Duodenal mucosa (tissue), 2 donors: ENCODE results near the gene CNN3.

ENCODE experiments used
- H3K27ac ChIP-seq: one replicate; pipeline ENCODE4 v1.7.0; 2013; ENCODE audit warnings: low read depth, low read length
- H3K27me3 ChIP-seq, 2 donors: one replicate each; pipeline ENCODE4 v1.7.0; 2013; ENCODE audit warnings: low read length in 2 of 2, control low read depth in 1 of 2; ENCODE audit not compliant: insufficient read depth in 2 of 2, control insufficient read depth in 1 of 2
- H3K36me3 ChIP-seq, 2 donors: one replicate each; pipeline ENCODE4 v1.7.0; 2013; ENCODE audit warnings: low read length in 2 of 2, control low read depth in 1 of 2; ENCODE audit not compliant: insufficient read depth in 2 of 2, control insufficient read depth in 1 of 2
- H3K4me1 ChIP-seq, 2 donors: one replicate each; pipeline ENCODE4 v1.7.0; 2013; ENCODE audit warnings: low read length in 2 of 2, control low read depth in 1 of 2; ENCODE audit not compliant: insufficient read depth in 2 of 2, control insufficient read depth in 1 of 2
- H3K4me3 ChIP-seq, 2 donors: one replicate each; pipeline ENCODE4 v1.7.0; 2013; ENCODE audit warnings: low read length in 2 of 2, low read depth in 1 of 2
- H3K9ac ChIP-seq, 2 donors: one replicate each; pipeline ENCODE4 v1.7.0; 2013; ENCODE audit warnings: low read length in 2 of 2, low read depth in 1 of 2
- H3K9me3 ChIP-seq, 2 donors: one replicate each; pipeline ENCODE4 v1.7.0; 2013; ENCODE audit warnings: low read length in 2 of 2, control low read depth in 1 of 2; ENCODE audit not compliant: control insufficient read depth in 1 of 2

Gene CNN3

GRCh38 chr1:94961988-94962387 lies 35.1 kb upstream of the CNN3 start:
- H3K9ac ChIP-seq: peak overlapping the region in 1 of 2 donors; percentile 81
- H3K36me3 ChIP-seq: no peaks in the 10 kb centered on the region
- peak overlapping the region in 1 of 2 donors; percentile 53 for H3K4me3 ChIP-seq
- H3K27ac ChIP-seq: peak overlapping the region; percentile 84
- H3K4me1 ChIP-seq: peaks cover 21 to 36% of the 10 kb centered on the region in 2 donors
- no peaks in the 10 kb centered on the region for H3K27me3 ChIP-seq
- no peaks in the 10 kb centered on the region for H3K9me3 ChIP-seq

GRCh38 chr1:94961582-94961981 lies 34.7 kb upstream of the CNN3 start:
- Histone ChIP-seq H3K9me3 (no peaks in the 10 kb centered on the region), H3K36me3 (no peaks in the 10 kb centered on the region), H3K4me1 (peaks cover 23 to 37% of the 10 kb centered on the region in 2 donors), H3K27me3 (no peaks in the 10 kb centered on the region), H3K27ac (peak overlapping the region; percentile 11), H3K9ac (no peak overlapping the region), H3K4me3 (no peak overlapping the region)

- Histone ChIP-seq H3K4me1 (peaks cover 45 to 58% of the 10 kb centered on the region in 2 donors), H3K4me3 (no peak overlapping the region), H3K36me3 (no peaks in the 10 kb centered on the region), H3K27ac (no peak overlapping the region), H3K27me3 (no peaks in the 10 kb centered on the region), H3K9ac (no peak overlapping the region), H3K9me3 (peaks cover 0 to under 1% of the 10 kb centered on the region in 2 donors)
Measured at GRCh38 chr1:94958081-94958480, 31.2 kb upstream of the CNN3 start.

- H3K36me3 ChIP-seq: no peaks in the 10 kb centered on the region
- H3K27me3 ChIP-seq: no peaks in the 10 kb centered on the region
- H3K4me3 ChIP-seq: no peak overlapping the region
- H3K9ac ChIP-seq: no peak overlapping the region
- peaks cover 41 to 45% of the 10 kb centered on the region in 2 donors for H3K4me1 ChIP-seq
- H3K27ac ChIP-seq: no peak overlapping the region
- peaks cover 0 to 3% of the 10 kb centered on the region in 2 donors for H3K9me3 ChIP-seq
Measured at GRCh38 chr1:94955767-94956632, 29.1 kb upstream of the CNN3 start.

- no peak overlapping the region for H3K4me3 ChIP-seq
- H3K27me3 ChIP-seq: no peaks in the 10 kb centered on the region
- H3K36me3 ChIP-seq: no peaks in the 10 kb centered on the region
- no peak overlapping the region for H3K27ac ChIP-seq
- H3K9ac ChIP-seq: no peak overlapping the region
- peaks cover 0 to 3% of the 10 kb centered on the region in 2 donors for H3K9me3 ChIP-seq
- peaks cover 50 to 55% of the 10 kb centered on the region in 2 donors for H3K4me1 ChIP-seq
Measured at GRCh38 chr1:94954263-94955220, 27.6 kb upstream of the CNN3 start.

- Histone ChIP-seq H3K27me3 (no peaks in the 10 kb centered on the region), H3K9ac (no peak overlapping the region), H3K4me3 (no peak overlapping the region), H3K4me1 (peaks cover 52 to 53% of the 10 kb centered on the region in 2 donors), H3K9me3 (peaks cover 0 to 3% of the 10 kb centered on the region in 2 donors), H3K27ac (no peak overlapping the region), H3K36me3 (no peaks in the 10 kb centered on the region)
Measured at GRCh38 chr1:94953746-94954145, 26.8 kb upstream of the CNN3 start.

- Histone ChIP-seq H3K36me3 (no peaks in the 10 kb centered on the region), H3K4me3 (no peak overlapping the region), H3K4me1 (peaks cover 50% of the 10 kb centered on the region in 2 donors)
Measured at GRCh38 chr1:94953107-94953506, 26.2 kb upstream of the CNN3 start.

GRCh38 chr1:94952539-94952938 lies 25.6 kb upstream of the CNN3 start:
- Histone ChIP-seq H3K36me3 (no peaks in the 10 kb centered on the region), H3K9me3 (peaks cover 0 to 3% of the 10 kb centered on the region in 2 donors), H3K4me3 (no peak overlapping the region), H3K9ac (no peak overlapping the region), H3K4me1 (peaks cover 47 to 49% of the 10 kb centered on the region in 2 donors), H3K27me3 (no peaks in the 10 kb centered on the region), H3K27ac (no peak overlapping the region)

More at GRCh38 chr1:94953107-94953506, 26.2 kb upstream of the CNN3 start:
- Histone ChIP-seq H3K9ac (no peak overlapping the region), H3K9me3 (peaks cover 0 to 3% of the 10 kb centered on the region in 2 donors), H3K27me3 (no peaks in the 10 kb centered on the region), H3K27ac (no peak overlapping the region)

GRCh38 chr1:94951509-94952208 lies 24.7 kb upstream of the CNN3 start:
- Histone ChIP-seq H3K9me3 (peaks cover 0 to 3% of the 10 kb centered on the region in 2 donors), H3K27me3 (no peaks in the 10 kb centered on the region), H3K27ac (no peak overlapping the region), H3K4me3 (no peak overlapping the region), H3K4me1 (peaks cover 49 to 52% of the 10 kb centered on the region in 2 donors), H3K9ac (no peak overlapping the region), H3K36me3 (no peaks in the 10 kb centered on the region)
